Breast epithelium (tissue), 3 donors: Measurements from ENCODE around the gene ZNF70.

Source experiments
- POLR2A ChIP-seq: fragments of 450-650 bp; IDR thresholded peaks from one replicate; pipeline ENCODE4 v1.6.1; 2016; ENCODE audit warnings: antibody characterized with exemption, mild to moderate bottlenecking, moderate library complexity
- POLR2AphosphoS5 ChIP-seq, 3 donors: sonication (generic); formaldehyde crosslinking; IDR thresholded peaks; one replicate each; pipeline ENCODE4 v1.6.1; 2017; ENCODE audit warnings: antibody characterized with exemption in 3 of 3
- TF ChIP-seq, protein P1 (sequence below), 3 donors: fragments of 450-650 bp; IDR thresholded peaks; one replicate each; pipeline ENCODE4 v1.5.1; 2016 to 2017; ENCODE audit warnings: antibody characterized with exemption in 3 of 3, mild to moderate bottlenecking in 3 of 3, moderate library complexity in 3 of 3

DNA sequence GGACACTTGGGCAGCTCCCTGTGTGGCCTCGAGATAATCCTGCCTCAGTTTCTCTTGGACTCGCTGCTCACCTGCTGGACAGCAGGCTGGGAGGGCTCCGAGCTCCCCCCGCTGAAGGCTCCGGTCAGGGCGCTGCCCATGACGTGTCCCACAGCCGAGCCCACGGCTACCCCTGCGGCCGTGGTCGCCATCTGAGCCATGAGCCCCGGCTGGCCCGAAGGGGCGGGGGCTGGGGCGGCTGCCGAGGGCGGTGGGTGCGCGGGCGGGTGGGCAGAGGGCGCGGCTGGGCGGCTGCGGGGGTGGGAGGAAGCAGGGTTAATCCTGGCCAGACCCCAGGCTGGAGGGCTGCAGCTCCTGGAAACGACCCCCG, 16.4 kb upstream of the ZNF70 start:
- TF ChIP-seq, protein P1, sequence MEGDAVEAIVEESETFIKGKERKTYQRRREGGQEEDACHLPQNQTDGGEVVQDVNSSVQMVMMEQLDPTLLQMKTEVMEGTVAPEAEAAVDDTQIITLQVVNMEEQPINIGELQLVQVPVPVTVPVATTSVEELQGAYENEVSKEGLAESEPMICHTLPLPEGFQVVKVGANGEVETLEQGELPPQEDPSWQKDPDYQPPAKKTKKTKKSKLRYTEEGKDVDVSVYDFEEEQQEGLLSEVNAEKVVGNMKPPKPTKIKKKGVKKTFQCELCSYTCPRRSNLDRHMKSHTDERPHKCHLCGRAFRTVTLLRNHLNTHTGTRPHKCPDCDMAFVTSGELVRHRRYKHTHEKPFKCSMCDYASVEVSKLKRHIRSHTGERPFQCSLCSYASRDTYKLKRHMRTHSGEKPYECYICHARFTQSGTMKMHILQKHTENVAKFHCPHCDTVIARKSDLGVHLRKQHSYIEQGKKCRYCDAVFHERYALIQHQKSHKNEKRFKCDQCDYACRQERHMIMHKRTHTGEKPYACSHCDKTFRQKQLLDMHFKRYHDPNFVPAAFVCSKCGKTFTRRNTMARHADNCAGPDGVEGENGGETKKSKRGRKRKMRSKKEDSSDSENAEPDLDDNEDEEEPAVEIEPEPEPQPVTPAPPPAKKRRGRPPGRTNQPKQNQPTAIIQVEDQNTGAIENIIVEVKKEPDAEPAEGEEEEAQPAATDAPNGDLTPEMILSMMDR (IDR thresholded peaks at IDR 0.05) = no peak
- no peak for TF ChIP-seq POLR2A
- TF ChIP-seq POLR2AphosphoS5 (IDR thresholded peaks at IDR 0.05) = no peak
